GM23248 (cell line): ENCODE data around the gene PLCB1.

ENCODE experiments used
- EZH2 ChIP-seq: fragments of 200-600 bp; sonication (generic); IDR thresholded peaks from 2 replicates; pipeline ENCODE4 v1.6.1; 2018; ENCODE audit warnings: antibody characterized with exemption, mild to moderate bottlenecking; ENCODE audit not compliant: insufficient read depth, poor library complexity, severe bottlenecking
- EZH2phosphoT487 ChIP-seq: fragments of 200-600 bp; sonication (generic); IDR thresholded peaks from 2 replicates; pipeline ENCODE4 v1.6.1; 2018; ENCODE audit warnings: antibody characterized with exemption, moderate library complexity, mild to moderate bottlenecking, low read depth; ENCODE audit not compliant: insufficient read depth

- no peak for TF ChIP-seq EZH2
- no peak for TF ChIP-seq EZH2phosphoT487
Measured at GRCh38 chr20:8709627-8710026, 577.6 kb downstream of the PLCB1 start.
